NCI-H345 treated with DMSO at 0.1 percent for 48 hours (cell line): ENCODE data around the gene HBS1L.

Source experiments
- DNase-seq: peaks from one replicate; lab custom pipeline; 2025; ENCODE audit not compliant: unreplicated experiment; lab: John Stamatoyannopoulos, UW

The HBS1L gene

DNA sequence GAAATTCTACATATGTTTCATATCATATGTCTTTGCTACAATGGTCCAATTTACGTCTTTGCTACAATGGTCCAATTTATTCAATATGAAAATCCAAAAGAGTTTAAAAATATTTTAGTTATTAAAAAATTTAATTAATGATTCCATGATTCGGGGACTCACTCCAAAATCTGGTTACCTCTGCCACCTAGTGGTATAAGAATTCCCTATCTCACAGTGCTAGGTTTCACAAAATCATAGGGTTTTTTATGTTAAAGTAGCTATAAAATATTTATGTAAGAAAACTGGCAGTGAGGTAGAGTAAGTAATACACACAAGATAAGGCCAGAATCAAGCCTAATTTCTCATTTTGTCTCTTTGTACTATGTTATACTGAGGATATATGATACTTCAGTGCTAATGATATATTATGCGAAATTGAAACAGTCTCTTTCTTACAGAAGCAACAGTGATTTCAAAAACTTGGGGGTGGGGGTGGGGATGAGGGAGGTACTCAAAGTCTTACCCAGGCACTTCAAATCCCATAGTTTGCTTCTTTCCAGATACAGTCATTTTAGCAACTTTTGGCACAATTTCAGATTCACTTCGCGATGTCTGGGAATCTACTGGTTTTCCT, 52.3 kb downstream of the HBS1L start:
- no peak for DNase-seq

DNA sequence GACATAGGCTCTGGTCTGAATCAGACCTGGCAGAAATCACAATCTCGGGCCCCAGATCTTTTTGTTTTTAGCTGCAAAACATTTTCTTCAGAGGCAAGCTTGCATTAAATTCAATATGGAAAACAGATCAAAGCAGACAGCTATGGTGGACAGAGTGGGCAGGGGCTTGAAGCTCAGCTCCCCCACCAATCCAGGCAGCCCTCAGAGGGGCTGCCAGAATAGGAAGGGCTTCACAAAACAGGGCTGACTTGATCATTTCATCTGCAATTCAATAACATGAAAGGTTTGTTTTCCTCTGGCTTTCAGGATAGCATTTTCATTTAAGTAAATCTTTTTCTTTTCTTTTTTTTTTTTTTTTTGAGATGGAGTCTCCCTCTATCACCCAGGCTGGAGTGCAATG, 55.5 kb downstream of the HBS1L start:
- DNase-seq, result no peak

DNA sequence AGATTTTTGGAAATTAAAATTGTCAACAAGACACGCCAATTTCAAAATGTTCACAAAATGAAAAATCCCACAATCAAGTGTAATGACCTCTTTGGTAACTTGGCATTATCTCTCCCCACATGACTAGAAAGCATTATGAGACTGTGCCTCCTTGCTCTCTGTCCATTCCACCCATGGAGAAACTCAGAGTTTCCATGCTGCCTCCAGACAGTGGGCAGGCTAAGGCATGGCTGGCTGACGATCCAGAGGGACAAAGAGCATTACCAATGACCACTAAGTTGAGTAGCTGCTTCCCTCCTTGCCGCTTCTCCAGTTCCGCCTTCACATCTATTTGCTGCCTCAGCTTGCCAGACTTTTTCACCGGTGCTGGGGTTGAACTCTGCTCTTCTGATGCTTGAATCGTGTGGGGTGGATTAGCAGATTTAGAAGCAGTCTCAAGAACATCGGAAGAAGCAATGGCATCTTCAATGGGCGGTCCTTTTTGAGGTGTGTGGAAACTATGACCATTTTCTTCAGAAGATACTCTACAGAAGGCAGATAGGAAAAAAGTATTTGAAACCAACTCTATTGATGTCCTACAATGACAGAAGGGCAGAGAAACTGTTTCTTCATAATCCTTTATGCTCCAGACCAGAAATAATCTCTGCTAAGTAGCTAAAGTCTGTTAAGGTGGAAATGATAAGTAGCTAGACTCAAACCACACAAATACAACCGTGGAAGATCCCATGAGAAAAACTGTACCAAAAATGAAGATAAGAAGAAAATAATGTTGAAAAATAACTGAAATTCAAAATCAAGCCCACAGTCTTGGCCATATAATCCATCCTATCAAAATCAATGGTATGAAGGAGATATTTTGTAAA, 57.3 kb downstream of the HBS1L start:
- no peak for DNase-seq

DNA sequence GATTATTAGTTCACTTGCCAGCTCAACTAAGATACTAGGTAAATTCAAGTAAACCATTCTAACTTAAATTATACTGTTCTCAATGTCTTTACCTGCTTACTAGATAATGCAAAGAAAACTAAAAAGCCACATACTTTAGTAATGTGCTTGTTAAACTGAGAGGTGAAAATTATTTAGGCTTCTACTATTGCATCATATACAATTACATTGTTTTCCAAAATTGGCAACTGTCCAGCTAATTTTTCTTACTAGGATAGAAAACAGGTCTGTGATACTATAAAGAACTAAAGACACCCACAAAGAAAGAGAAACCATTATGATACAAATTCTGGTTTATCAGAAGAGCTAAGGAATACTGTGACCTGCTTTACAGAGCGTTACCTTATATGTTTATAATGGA, 59.1 kb downstream of the HBS1L start:
- DNase-seq, result no peak

DNA sequence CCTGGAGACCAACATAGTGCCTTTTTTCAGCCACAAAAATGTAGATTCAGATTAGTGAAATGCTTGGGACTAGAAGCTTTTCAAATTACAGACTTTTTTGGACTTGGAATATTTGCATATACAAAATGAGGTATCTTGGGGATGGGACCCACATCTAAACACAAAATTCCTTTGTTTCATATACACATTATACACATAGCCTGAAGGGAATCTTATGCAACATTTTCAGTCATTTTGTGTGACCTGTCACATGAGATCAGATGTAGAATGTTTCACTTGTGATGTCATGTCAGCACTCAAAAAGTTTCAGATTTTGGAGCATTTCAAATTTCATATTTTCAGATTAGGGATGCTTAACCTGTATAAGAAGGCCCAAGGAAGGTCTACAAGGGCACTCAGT, 60.2 kb downstream of the HBS1L start:
- no peak for DNase-seq

DNA sequence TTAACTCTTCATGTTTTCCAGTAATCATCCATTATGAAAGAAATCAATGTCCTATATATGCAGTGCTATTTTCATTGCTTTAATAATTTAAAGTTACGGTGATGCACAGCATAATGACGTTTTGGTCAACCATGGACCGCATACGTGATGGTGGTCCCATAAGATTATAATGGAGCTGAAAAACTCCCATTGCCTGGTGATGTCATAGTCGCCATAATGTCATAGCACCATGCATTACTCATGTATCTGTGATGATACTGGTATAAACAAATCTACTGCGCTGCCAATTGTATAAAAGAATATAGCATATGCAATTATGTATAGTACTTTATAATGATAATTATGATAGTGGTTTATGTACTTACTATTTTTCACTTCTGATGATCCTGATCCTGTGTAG, 62.5 kb downstream of the HBS1L start:
- no peak for DNase-seq

DNA sequence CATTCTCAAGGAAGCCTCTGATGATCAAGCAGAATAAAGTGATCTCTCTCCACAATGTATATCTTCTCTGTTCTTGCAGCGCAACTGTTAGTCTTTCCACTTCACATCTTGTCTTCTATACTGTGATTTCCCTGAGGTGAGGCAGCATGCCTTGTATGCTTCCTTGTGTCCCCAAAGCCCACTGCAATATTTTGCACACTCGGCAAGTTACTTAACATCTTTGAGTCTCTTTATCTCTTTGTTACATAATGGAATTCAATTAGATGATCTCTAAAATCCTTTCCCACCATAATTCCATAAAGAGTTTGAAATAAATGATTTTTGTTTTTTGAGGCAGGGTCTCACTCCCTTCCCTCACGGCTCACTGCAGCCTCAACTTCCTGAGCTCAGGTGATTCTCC, 64.4 kb downstream of the HBS1L start:
- DNase-seq, result no peak

DNA sequence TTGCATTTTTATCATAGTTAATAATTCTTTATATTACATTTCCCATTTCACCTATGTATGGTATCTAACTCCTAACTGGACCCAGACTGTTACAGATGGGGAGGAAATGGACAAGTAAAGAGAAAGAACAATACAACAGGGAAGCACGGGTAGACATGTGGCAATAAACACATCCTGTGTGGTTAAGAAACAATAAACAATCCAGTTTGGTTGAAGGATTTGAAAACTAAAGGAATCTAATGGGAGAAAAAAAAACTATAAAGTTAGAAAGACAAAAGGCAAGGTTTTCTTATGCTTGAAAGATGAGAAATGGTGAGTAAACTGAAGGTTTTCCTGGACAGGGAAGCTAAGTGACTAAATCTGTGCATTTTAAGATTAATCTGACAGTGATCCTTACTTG, 69.8 kb downstream of the HBS1L start:
- no peak for DNase-seq

DNA sequence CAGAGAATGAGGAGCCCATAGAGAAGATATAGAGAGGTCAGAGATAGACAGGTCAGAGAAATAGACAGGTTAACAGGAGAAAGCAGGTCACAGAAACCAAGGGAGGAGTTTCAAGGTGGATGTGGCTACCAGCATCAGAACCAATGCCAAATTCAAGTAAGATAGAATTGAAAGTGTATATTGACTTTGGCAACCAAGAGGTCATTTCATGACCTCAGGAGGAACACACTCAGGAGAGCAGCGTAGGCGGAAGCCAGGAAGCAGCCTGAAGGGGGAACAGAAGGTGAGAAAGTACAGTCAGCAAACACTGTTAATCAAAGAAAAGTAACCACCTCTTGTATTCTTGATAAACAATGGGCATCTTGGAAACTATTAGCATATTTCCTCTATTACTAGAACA, 70.8 kb downstream of the HBS1L start:
- no peak for DNase-seq

DNA sequence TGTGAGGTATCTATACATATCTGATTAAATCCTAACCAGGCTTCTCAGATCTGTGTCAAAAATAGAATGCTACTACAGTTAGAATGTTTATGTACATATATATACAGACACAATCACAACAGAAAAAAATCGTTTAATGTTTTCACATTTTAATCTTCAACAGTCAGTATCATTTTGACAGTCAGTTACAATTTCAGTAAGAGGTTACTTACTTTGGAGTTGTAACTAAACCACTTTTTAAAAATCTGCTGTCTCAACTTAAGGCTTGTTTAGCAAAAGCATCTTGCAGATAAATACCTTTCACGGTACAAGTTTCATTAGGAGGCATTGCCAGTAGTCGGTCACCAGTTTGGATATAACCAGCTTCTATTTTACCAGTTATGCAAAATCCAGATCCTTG, 72.5 kb downstream of the HBS1L start:
- DNase-seq, result no peak

DNA sequence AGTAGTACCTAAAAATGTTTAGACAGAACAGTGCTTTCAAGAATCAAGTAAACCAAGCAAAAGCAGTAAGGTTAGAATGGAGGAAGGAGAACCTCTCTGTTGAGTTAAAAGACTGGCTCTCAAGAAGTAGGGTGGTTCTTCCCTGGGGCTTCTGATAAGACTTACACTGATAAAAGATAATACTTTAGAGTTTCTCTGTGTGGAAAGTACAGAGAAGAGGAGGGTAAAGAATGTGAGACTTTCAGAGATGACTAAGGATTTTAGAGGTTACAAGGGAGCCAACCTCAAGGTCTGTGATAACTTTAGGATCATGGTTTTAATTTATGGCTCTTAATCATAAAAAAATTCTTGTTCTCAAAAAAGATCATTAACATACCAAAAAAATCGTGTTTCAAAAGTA, 73.8 kb downstream of the HBS1L start:
- DNase-seq, result no peak

DNA sequence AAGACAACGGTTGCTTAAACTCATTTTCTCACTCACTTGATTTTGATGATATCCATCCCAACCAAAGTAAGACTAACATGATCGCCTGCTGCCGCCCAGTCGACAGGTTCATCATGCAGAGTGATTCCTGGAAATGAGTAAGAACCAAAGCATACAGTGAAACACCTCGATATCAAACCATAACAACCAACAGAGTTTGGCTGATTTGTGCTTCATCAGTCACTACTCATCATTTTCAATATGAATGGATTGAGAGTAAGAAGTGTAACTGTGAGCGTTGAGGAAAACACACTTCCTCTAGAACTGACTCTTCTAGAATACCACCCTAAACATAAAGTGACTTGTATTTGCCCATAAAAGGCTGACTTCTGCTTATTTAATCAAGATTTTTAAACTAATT, 75.5 kb downstream of the HBS1L start:
- no peak for DNase-seq

DNA sequence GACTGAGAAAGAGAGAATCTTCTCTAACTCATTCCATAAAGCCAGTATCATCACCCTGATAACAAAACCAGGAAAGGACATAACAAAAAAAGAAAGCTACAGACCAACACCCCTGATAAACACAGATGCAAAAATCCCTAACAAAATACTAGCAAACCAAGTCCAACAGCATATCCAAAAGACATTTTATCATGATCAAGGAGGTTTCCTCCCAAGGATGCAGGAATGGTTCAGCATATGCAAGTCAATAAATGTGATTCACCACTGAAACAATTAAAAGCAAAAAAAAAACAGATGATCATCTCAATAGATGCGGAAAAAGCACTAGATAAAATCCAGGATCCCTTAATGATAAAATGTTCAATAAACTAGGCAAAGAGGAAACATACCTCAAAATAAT, 80.3 kb downstream of the HBS1L start:
- no peak for DNase-seq

DNA sequence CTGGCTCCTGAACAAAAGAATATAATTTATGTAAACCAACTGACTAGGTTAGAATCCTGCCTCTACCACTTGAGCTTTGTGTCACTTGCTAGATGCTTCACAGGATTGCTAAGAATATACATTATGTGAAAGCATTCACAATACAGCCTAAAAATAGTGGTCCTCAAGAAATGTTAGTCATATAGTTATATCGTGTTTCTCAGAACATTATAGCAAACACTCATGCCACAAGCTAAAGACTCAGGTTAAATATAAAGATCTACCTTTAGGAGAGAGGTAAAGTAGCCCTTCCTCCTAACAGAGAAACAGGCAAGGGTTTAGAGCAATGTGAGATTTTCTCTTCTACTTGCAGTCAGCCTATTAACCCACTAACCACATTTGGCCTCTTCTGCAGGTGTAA, 86.9 kb downstream of the HBS1L start:
- DNase-seq, result no peak

DNA sequence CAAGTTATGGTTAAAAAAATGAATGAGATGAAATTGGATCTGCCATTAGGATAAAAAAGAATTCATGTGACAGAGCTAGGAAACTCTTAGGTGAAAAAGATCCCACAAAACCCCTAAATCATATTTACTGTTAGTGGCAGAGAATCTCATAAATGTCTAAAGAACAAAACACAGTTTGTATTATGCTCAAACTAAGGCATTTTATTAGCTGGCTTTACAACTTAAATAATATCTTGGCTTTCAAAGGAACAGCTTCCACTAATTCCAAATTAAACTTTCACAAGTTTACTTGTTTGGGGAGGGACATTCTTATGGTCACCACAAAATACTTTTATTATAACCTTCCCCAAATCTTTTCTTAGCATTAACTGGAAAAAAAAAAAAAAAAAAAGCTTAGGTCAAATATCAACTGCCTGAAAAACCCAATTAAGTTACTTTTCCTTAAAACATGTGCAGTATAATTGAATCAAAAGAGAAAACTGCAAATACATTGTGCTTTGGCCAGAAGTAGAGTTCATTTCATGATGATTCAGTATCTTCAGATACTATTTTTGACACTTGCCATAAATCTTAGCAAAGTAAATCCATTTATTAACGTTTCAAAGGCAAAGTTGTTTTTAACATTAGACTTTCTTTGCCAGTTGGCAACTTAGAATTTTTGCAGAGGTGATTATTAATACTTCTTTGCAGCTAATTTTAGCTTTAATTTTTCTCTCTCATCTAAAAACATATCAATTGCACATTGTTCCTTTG, 90.0 kb downstream of the HBS1L start:
- DNase-seq, result no peak

DNA sequence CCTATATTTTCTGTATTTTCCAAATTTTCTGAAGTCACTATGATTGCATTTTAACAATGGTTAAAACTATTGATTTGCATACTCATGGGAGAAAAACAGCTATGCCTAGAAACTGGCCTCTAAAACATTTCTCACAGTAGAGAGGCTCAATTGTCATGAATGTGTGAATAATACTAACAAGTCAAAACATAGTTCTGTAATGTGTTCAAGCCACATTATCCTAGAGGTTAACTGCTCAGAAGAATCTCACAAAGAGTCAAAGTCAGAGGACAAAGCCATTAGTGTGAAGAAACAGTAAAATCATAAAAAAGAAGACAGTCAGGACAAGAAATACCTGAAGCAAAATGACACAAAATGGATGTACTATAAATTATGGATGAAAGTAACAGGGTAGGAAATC, 92.2 kb downstream of the HBS1L start:
- no peak for DNase-seq

DNA sequence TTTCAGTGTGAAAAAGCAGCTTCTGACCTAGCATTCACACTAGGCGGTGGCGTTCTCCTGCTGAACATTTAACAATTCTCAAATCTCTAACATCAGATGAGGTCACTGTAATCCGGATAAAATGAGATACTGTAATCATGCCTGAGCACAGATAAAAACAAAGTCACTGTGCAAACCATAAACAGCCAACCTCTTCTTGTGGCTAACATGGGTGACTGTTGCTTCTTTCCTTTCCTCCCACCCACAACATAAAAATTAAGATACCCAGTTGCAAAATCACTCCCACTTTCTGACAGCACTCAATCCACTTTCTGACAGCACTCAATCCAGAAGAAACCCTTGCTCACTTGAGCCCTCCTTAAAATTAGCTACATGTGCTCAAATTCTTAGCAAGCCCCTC, 93.3 kb downstream of the HBS1L start:
- DNase-seq, result no peak

DNA sequence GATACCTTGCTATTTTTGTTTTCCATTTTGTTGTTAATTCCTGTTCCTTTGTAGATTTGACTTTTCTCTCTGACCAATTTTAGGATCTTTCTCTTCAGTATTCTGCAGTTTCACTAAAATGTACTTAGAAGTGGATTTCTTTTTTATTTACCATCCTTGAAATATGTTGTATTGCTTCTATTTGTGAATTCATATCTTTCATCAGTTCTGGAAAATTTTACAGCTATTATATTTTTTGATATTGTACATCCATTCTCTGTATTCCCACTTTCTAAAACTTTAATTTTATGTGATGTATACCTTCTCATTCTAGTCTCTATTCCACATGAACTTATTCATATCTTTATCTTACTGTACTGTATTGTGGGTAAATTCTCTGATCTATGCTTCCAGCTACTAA, 95.0 kb downstream of the HBS1L start:
- no peak for DNase-seq

DNA sequence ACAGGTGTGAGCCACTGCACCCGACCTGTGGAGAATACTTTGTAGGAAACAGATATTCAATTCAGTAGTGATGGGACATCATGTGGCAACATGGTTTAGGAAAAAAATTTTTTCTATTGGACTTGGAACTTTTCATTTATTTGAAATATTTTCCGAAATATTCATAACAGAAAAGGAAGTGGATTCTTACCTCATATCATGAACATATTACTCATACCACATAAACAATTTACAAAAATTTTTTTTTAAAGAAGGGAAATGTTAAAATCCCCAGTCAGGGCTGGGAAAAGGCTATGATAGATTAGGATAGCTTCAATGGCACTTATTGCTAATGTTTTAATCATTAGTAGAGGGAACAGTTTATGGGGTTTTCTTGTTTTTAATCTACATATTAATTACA, 97.9 kb downstream of the HBS1L start:
- no peak for DNase-seq

DNA sequence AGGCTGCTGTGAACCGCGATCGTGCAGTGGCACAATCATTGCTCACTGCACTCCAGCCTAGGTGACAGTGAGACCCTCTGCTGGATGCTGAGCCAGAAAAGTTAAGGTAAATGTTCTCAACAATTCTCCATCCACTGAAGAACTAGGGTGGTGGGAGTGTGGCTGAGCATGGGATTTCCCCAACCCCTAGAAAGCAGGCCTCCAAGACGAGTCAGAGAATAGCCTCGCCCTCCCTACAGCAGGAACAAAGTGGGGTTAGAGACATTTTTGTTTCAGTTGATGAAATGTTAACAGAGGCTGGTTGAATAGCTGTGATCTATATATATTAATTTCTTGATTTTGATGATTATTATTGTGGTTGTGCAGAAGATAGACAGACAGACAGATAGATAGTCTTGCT, 98.6 kb downstream of the HBS1L start:
- no peak for DNase-seq

DNA sequence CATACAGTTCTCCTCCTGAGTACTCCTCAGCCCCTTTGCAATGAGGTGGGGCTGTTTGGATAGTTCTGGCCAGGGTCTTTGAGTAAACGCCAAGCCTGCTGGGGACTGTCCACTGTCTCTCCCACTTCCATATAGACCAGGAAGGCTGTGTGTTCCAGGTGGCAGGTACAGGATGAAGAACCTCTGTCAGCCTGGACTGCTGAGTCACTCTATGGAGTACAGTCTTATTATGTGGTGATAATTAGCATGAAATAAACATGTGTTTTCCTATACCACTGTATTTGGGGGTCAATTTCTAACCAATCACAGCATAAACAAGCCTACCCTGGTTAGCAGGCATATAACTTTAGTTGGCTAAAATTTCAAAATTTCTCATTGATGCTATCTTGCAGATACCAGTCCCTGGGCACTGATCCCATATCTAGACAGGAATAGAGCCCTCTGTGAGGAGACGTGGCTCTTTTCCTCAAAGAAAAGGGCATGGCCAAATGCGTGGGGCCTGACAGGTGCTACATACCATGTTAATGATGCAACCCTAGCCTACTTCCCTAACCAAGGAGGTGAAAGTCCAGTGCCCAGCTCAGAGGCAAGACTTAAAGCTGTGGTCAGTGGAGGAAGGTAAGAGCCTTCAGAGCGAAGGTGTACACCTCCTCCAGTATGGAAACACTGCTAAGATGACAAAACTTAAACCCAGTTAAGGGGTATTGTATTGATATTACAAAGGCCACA, 100.2 kb downstream of the HBS1L start:
- no peak for DNase-seq
